Esophagus squamous epithelium (tissue), 5 donors: ENCODE results near the gene RELT. TPM values are rescaled to one million over a fixed set of nuclear protein-coding genes. Genes with fewer than 3 reads are reported as not detected.

Experiments
- DNase-seq: peaks from one replicate; lab custom pipeline; 2025; lab: John Stamatoyannopoulos, UW
- H3K27ac ChIP-seq, 4 donors: fragments of 200-600 bp; sonication (generic); one replicate each; pipeline ENCODE4 v1.5.1; 2016 to 2019; ENCODE audit warnings: mild to moderate bottlenecking in 1 of 4
- H3K27me3 ChIP-seq, 4 donors: fragments of 200-600 bp; sonication (generic); 1 replicate in 3 of 4; 2 replicates in 1 of 4; pipeline versions ENCODE4 v1.5.1 to v1.6.0; 2017 to 2021; ENCODE audit warnings: antibody characterized with exemption in 1 of 4
- H3K36me3 ChIP-seq, 3 donors: fragments of 200-600 bp; sonication (generic); one replicate each; pipeline ENCODE4 v1.5.1; 2016 to 2019
- H3K4me1 ChIP-seq, 3 donors: fragments of 200-600 bp; sonication (generic); one replicate each; pipeline ENCODE4 v1.5.1; 2017 to 2019
- H3K4me3 ChIP-seq, 4 donors: fragments of 200-600 bp; sonication (generic); 1 replicate in 3 of 4; 2 replicates in 1 of 4; pipeline ENCODE4 v1.5.1; 2016 to 2019; ENCODE audit warnings: mild to moderate bottlenecking in 2 of 4, moderate library complexity in 1 of 4
- H3K9me3 ChIP-seq, 3 donors: fragments of 200-600 bp; sonication (generic); one replicate each; pipeline ENCODE4 v1.5.1; 2016 to 2019
- CTCF ChIP-seq, 6 experiments: fragments of 450-650 bp in 4 of 6; fragments of 200-600 bp in 2 of 6; sonication (generic) in 2 of 6; IDR thresholded peaks; one replicate each; pipeline ENCODE4 v1.5.1; 2016 to 2019; ENCODE audit warnings: antibody characterized with exemption in 6 of 6, mild to moderate bottlenecking in 4 of 6, moderate library complexity in 4 of 6
- POLR2A ChIP-seq, 4 donors: fragments of 450-650 bp; IDR thresholded peaks; one replicate each; pipeline ENCODE4 v1.6.1; 2017; ENCODE audit warnings: antibody characterized with exemption in 4 of 4, mild to moderate bottlenecking in 4 of 4, moderate library complexity in 3 of 4
- WGBS, 2 donors: methylation state at CpG; one replicate each; pipeline ENCODE4 v1.1.5; 2018; 5-methylcytosine and 5-hydroxymethylcytosine counted together
- intact Hi-C: fragments of 100-400 bp; cut with DNase I; formaldehyde crosslinking; loops from one replicate; pipeline ENCODE4 v1.15.0; 2022
- total RNA-seq, 4 donors: library from RNA; depleted of rRNA; stranded (reverse); fragments of >200 nt; gene quantifications; one replicate each; pipeline ENCODE4 v1.1.0, GENCODE V29; 2016
- donor health status: DM: yes; HTN: yes; CAD: no.

RELT gene
- total RNA-seq, 4 donors from 2014 or later: 3.7 to 8.8 (median 5.3) TPM

GRCh38 chr11:73410627-73411026 lies 34.4 kb downstream of the RELT start:
- Histone ChIP-seq H3K36me3 (peaks cover 0 to 56% (median 0%) of the 10 kb centered on the region in 3 donors), H3K27me3 (no peaks in the 10 kb centered on the region), H3K4me3 (no peak overlapping the region), H3K4me1 (peaks cover 0 to 20% (median 9%) of the 10 kb centered on the region in 3 donors), H3K27ac (no peak overlapping the region), H3K9me3 (no peaks in the 10 kb centered on the region)
- DNase-seq: no peak
- TF ChIP-seq POLR2A (IDR thresholded peaks at IDR 0.05) (no peak), CTCF (IDR thresholded peaks at IDR 0.05) (no peak)
- 60 to 88% methylated on average over 1 of the region's 1 CpG for WGBS, 2 donors
- intact Hi-C loops: no loop called here

GRCh38 chr11:73411031-73411430 lies 34.8 kb downstream of the RELT start:
- TF ChIP-seq POLR2A (IDR thresholded peaks at IDR 0.05) (no peak), CTCF (IDR thresholded peaks at IDR 0.05) (no peak)
- DNase-seq: no peak
- Histone ChIP-seq H3K9me3 (no peaks in the 10 kb centered on the region), H3K27ac (no peak overlapping the region), H3K4me3 (no peak overlapping the region), H3K27me3 (no peaks in the 10 kb centered on the region), H3K4me1 (peaks cover 0 to 24% (median 9%) of the 10 kb centered on the region in 3 donors), H3K36me3 (peaks cover 0 to 52% (median 0%) of the 10 kb centered on the region in 3 donors)
- intact Hi-C loops: no loop called here
- whole genome bisulfite sequencing, 2 donors: 80 to 85% methylated on average over 1 to 2 of the region's 2 CpGs

GRCh38 chr11:73412308-73412707 lies 36.1 kb downstream of the RELT start:
- Histone ChIP-seq H3K27me3 (no peaks in the 10 kb centered on the region), H3K9me3 (no peaks in the 10 kb centered on the region), H3K27ac (no peak overlapping the region), H3K36me3 (peaks cover 0 to 43% (median 0%) of the 10 kb centered on the region in 3 donors), H3K4me3 (no peak overlapping the region), H3K4me1 (peaks cover 6 to 35% (median 9%) of the 10 kb centered on the region in 3 donors)
- DNase-seq: no peak
- TF ChIP-seq CTCF (IDR thresholded peaks at IDR 0.05): no peak
- TF ChIP-seq POLR2A (IDR thresholded peaks at IDR 0.05): no peak
- WGBS, 2 donors: 19 to 64% methylated on average over 3 of the region's 3 CpGs
- intact Hi-C loops: no loop called here

GRCh38 chr11:73413256-73413655 lies 37.1 kb downstream of the RELT start:
- Histone ChIP-seq H3K27ac (no peak overlapping the region), H3K36me3 (peaks cover 0 to 40% (median 0%) of the 10 kb centered on the region in 3 donors), H3K27me3 (no peaks in the 10 kb centered on the region), H3K4me1 (peaks cover 6 to 35% (median 9%) of the 10 kb centered on the region in 3 donors), H3K9me3 (no peaks in the 10 kb centered on the region), H3K4me3 (no peak overlapping the region)
- intact Hi-C loops: no loop called here
- WGBS, 2 donors: 88 to 93% methylated on average over 2 of the region's 2 CpGs
- TF ChIP-seq POLR2A (IDR thresholded peaks at IDR 0.05) (no peak), CTCF (IDR thresholded peaks at IDR 0.05) (no peak)
- no peak for DNase-seq

- DNase-seq: no peak
- intact Hi-C loops: no loop called here
- TF ChIP-seq CTCF (IDR thresholded peaks at IDR 0.05) (no peak), POLR2A (IDR thresholded peaks at IDR 0.05) (no peak)
- WGBS, 2 donors: 30 to 38% methylated on average over 1 of the region's 1 CpG
- Histone ChIP-seq H3K27me3 (no peaks in the 10 kb centered on the region), H3K36me3 (peaks cover 0 to 39% (median 0%) of the 10 kb centered on the region in 3 donors), H3K4me1 (peaks cover 6 to 35% (median 9%) of the 10 kb centered on the region in 3 donors), H3K4me3 (no peak overlapping the region), H3K9me3 (no peaks in the 10 kb centered on the region), H3K27ac (peak overlapping the region in 3 of 4 donors; percentile 13 to 65 (median 51))
These were observed 38.9 kb downstream of the RELT start for GRCh38 chr11:73414977-73415651.
